ENCODE measurements around the gene RPS6KB1. TPM values are rescaled to one million over a fixed set of nuclear protein-coding genes. Genes with fewer than 3 reads are reported as not detected.
"Not testable (repeated sequence)": the region's sequence is repeated elsewhere in the genome, so short reads cannot be mapped to it uniquely, and the experiment has no call there.

The RPS6KB1 gene
- total and polyA plus RNA-seq, 9 of the 15 experiments (the other 6 are each of a cell fraction or from before 2014, with no cell fraction given) = 8.8 to 60.7 (median 35.1) TPM

DNA sequence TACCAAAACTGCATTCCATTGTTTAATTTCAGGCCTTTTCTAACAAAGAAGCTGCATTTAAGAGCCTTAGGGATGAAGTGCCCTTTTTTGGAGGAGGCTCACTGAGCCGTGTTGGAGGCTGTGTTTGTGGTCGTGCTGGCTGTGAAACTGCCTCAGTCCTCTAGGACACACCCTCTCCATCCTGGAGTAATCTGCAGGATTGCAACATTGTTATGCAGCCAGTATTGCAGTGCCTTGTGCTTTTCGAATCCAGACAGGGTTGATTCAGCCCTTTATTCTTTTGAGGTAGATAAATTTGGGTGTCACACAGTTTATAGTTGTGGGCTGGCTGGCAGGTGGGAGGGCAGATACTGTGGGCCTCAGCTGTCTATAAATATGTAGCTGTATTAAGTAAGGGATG lies 37.8 kb downstream of the RPS6KB1 start:
- H2AFZ ChIP-seq (ENCODE audit: low read depth, low read length); in situ Hi-C loops (cut with MboI); H3K4me3 ChIP-seq; H4K20me1 ChIP-seq (replicated peaks; ENCODE audit: control insufficient read depth, insufficient read depth, low read length); ATAC-seq; CTCF ChIA-PET (ENCODE audit: low intra/inter-chr PET ratio); FAIRE-seq; H3K4me1 ChIP-seq (replicated peaks in 1 of 2; ENCODE audit: control insufficient read depth in 2 of 2, insufficient read depth in 2 of 2, low read length in 2 of 2); H3K27me3 ChIP-seq (ENCODE audit: control insufficient read depth in 2 of 2, insufficient read depth in 2 of 2, low read length in 2 of 2); BruUV-seq (replicated peaks); POLR2A ChIA-PET; H3K9me3 ChIP-seq (replicated peaks; ENCODE audit: control insufficient read depth, insufficient read depth, low read depth, low read length); H3K9ac ChIP-seq (ENCODE audit: insufficient read depth in 1 of 2, low read depth in 2 of 2, low read length in 2 of 2); H3K4me2 ChIP-seq (ENCODE audit: insufficient read depth, low read length); H3K9me1 ChIP-seq (ENCODE audit: control insufficient read depth, insufficient read depth, low read length); H3K27ac ChIP-seq (ENCODE audit: extremely low read depth, low read depth, low read length); H3K79me2 ChIP-seq (ENCODE audit: control insufficient read depth, insufficient read depth, low read length); intact Hi-C loops (cut with micrococcal nuclease); DNase-seq (ENCODE audit: extremely low read depth in 1 of 4, low spot score in 3 of 4): not testable (repeated sequence)
- WGBS (ENCODE audit: insufficient coverage, low coverage, missing lambda C conversion rate) = 83% methylated on average over 3 of the region's 3 CpGs
- peaks cover 81% of the 10 kb centered on the region; the same call in 1 of the 3 replicates for H3K36me3 ChIP-seq (ENCODE audit: control insufficient read depth, insufficient read depth, low read length)
- TF ChIP-seq, protein P1, sequence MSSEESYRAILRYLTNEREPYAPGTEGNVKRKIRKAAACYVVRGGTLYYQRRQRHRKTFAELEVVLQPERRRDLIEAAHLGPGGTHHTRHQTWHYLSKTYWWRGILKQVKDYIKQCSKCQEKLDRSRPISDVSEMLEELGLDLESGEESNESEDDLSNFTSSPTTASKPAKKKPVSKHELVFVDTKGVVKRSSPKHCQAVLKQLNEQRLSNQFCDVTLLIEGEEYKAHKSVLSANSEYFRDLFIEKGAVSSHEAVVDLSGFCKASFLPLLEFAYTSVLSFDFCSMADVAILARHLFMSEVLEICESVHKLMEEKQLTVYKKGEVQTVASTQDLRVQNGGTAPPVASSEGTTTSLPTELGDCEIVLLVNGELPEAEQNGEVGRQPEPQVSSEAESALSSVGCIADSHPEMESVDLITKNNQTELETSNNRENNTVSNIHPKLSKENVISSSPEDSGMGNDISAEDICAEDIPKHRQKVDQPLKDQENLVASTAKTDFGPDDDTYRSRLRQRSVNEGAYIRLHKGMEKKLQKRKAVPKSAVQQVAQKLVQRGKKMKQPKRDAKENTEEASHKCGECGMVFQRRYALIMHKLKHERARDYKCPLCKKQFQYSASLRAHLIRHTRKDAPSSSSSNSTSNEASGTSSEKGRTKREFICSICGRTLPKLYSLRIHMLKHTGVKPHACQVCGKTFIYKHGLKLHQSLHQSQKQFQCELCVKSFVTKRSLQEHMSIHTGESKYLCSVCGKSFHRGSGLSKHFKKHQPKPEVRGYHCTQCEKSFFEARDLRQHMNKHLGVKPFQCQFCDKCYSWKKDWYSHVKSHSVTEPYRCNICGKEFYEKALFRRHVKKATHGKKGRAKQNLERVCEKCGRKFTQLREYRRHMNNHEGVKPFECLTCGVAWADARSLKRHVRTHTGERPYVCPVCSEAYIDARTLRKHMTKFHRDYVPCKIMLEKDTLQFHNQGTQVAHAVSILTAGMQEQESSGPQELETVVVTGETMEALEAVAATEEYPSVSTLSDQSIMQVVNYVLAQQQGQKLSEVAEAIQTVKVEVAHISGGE (CRISPR knock-in tag; IDR thresholded peaks at IDR 0.05) = peak in 1 of 3 experiments; percentile 58; a peak in 1 of 6 replicates

DNA sequence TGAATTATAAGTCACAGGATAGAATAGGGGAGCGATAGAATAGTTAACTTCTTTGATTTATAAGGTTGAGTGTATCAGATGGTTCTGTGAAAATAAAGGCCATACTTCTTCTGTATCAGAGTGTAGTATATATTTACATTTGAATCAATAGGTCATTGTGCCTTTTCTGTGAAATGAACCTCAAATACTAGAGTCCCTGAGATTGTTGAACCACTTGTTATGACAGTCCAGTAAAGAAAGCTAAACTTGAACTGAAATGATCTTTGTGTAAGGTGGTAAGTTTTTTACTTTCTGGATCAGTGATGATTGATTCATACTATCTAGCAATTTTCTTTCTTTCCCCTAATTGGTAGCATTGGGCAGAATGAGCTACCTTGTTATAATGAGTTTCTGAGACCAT lies 40.4 kb downstream of the RPS6KB1 start:
- H3K79me2 ChIP-seq (ENCODE audit: control insufficient read depth, insufficient read depth, low read length); H2AFZ ChIP-seq (ENCODE audit: low read depth, low read length); H3K9me1 ChIP-seq (ENCODE audit: control insufficient read depth, insufficient read depth, low read length); H3K27ac ChIP-seq (ENCODE audit: extremely low read depth, low read depth, low read length); H3K4me3 ChIP-seq; BruUV-seq (replicated peaks); ATAC-seq; intact Hi-C loops (cut with micrococcal nuclease); H3K9me3 ChIP-seq (replicated peaks; ENCODE audit: control insufficient read depth, insufficient read depth, low read depth, low read length); in situ Hi-C loops (cut with MboI); H3K4me1 ChIP-seq (replicated peaks in 1 of 2; ENCODE audit: control insufficient read depth in 2 of 2, insufficient read depth in 2 of 2, low read length in 2 of 2); H4K20me1 ChIP-seq (replicated peaks; ENCODE audit: control insufficient read depth, insufficient read depth, low read length); CTCF ChIA-PET (ENCODE audit: low intra/inter-chr PET ratio); H3K9ac ChIP-seq (ENCODE audit: insufficient read depth in 1 of 2, low read depth in 2 of 2, low read length in 2 of 2); H3K4me2 ChIP-seq (ENCODE audit: insufficient read depth, low read length); FAIRE-seq; H3K27me3 ChIP-seq (ENCODE audit: control insufficient read depth in 2 of 2, insufficient read depth in 2 of 2, low read length in 2 of 2); DNase-seq (ENCODE audit: extremely low read depth in 1 of 4, low spot score in 3 of 4): not testable (repeated sequence)
- WGBS (ENCODE audit: insufficient coverage, low coverage, missing lambda C conversion rate) = 79% methylated on average over 1 of the region's 1 CpG
- POLR2A ChIA-PET = interaction anchor here (1.7 kb wide), 1 partner anchor 115 kb away, joined by 6 read pairs; no protein-coding TSS in a partner anchor
- H3K36me3 ChIP-seq (ENCODE audit: control insufficient read depth, insufficient read depth, low read length) = peaks cover 79% of the 10 kb centered on the region; the same call in 1 of the 3 replicates

DNA sequence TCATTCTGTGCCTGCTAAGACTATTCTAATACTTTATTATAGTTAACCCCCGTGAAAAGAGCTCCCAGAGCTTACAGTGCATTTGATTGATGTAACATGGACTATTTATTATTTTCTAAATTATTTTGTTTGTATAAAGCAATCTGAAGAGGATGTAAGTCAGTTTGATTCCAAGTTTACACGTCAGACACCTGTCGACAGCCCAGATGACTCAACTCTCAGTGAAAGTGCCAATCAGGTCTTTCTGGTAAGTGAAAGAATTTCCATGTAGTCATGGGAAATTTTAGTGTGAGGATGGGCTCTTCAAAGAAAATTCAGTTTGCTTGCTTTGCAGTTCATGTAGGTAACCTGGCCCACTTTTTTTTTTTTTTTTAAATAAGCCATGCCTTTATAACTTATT lies 47.8 kb downstream of the RPS6KB1 start:
- peaks cover 64% of the 10 kb centered on the region for H3K36me3 ChIP-seq (ENCODE audit: control insufficient read depth, insufficient read depth, low read length)
- H3K9ac ChIP-seq (ENCODE audit: insufficient read depth in 1 of 2, low read depth in 2 of 2, low read length in 2 of 2); CTCF ChIA-PET (ENCODE audit: low intra/inter-chr PET ratio): not testable (repeated sequence)

More for the DNA sequence above, 47.8 kb downstream of the RPS6KB1 start:
- ATAC-seq; H3K4me3 ChIP-seq; H3K4me2 ChIP-seq (ENCODE audit: insufficient read depth, low read length); H3K9me1 ChIP-seq (ENCODE audit: control insufficient read depth, insufficient read depth, low read length); H4K20me1 ChIP-seq (replicated peaks; ENCODE audit: control insufficient read depth, insufficient read depth, low read length); H2AFZ ChIP-seq (ENCODE audit: low read depth, low read length); H3K79me2 ChIP-seq (ENCODE audit: control insufficient read depth, insufficient read depth, low read length); POLR2A ChIA-PET; H3K27ac ChIP-seq (ENCODE audit: extremely low read depth, low read depth, low read length); FAIRE-seq; in situ Hi-C loops (cut with MboI); BruUV-seq (replicated peaks); H3K27me3 ChIP-seq (ENCODE audit: control insufficient read depth in 2 of 2, insufficient read depth in 2 of 2, low read length in 2 of 2); intact Hi-C loops (cut with micrococcal nuclease); H3K9me3 ChIP-seq (replicated peaks; ENCODE audit: control insufficient read depth, insufficient read depth, low read depth, low read length); H3K4me1 ChIP-seq (replicated peaks in 1 of 2; ENCODE audit: control insufficient read depth in 2 of 2, insufficient read depth in 2 of 2, low read length in 2 of 2); DNase-seq (ENCODE audit: extremely low read depth in 1 of 4, low spot score in 3 of 4): not testable (repeated sequence)
- WGBS (ENCODE audit: insufficient coverage, low coverage, missing lambda C conversion rate) = 73% methylated on average over 3 of the region's 3 CpGs
